Activated T-helper 2 cell treated with anti-CD3 and anti-CD28 coated beads, Interferon-gamma antibody, Interleukin-2, Interleukin-4, amounts not matched to agents 10 μg/mL and 5 μg/mL and 100 μg/mL, durations not matched to agents 14 hours and 24 hours and 36 hours (primary cell): ENCODE measurements around the gene RGS7. TPM values are rescaled to one million over a fixed set of nuclear protein-coding genes. Genes with fewer than 3 reads are reported as not detected.
"Not testable (repeated sequence)": the region's sequence is repeated elsewhere in the genome, so short reads cannot be mapped to it uniquely, and the experiment has no call there.

Experiments
- DNase-seq: peaks from one replicate; pipeline ENCODE4 v3.0.0; 2021; ENCODE audit warnings: low spot score
- H3K27ac Mint-ChIP-seq: one replicate; pipeline ENCODE4 v1.8.0; 2021; ENCODE audit warnings: mixed read lengths
- H3K27me3 Mint-ChIP-seq: one replicate; pipeline ENCODE4 v1.8.0; 2021; ENCODE audit warnings: low read depth, mixed read lengths
- H3K36me3 Mint-ChIP-seq: one replicate; pipeline ENCODE4 v1.8.0; 2021; ENCODE audit warnings: low read depth, mixed read lengths
- H3K4me1 Mint-ChIP-seq: one replicate; pipeline ENCODE4 v1.8.0; 2021; ENCODE audit warnings: low read depth, mixed read lengths
- H3K4me3 Mint-ChIP-seq: one replicate; pipeline ENCODE4 v1.8.0; 2021; ENCODE audit warnings: low read depth, mild to moderate bottlenecking, moderate library complexity, mixed read lengths
- H3K9me3 Mint-ChIP-seq: one replicate; pipeline ENCODE4 v1.8.0; 2021; ENCODE audit warnings: mixed read lengths
- intact Hi-C: fragments of 100-400 bp; cut with micrococcal nuclease; formaldehyde crosslinking; loops from one replicate; pipeline ENCODE4 v1.15.1; 2023
- total RNA-seq: library from RNA; stranded (reverse); gene quantifications from 2 replicates; pipeline ENCODE4 v1.2.3, GENCODE V29; 2022

RGS7 gene
- total RNA-seq, 1 donor from 2014 or later, result not detected

DNA sequence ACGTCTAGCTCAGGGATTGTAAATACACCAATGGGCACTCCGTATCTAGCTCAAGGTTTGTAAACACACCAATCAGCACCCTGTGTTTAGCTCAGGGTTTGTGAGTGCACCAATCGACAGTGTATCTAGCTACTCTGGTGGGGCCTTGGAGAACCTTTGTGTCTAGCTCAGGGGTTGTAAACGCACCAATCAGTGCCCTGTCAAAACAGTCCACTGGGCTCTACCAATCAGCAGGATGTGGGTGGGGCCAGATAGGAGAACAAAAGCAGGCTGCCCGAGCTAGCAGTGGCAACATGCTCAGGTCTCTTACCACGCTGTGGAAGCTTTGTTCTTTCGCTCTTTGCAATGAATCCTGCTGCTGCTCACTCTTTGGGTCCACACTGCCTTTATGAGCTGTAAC is 593.9 kb downstream of the RGS7 start:
- H3K27me3 Mint-ChIP-seq, DNase-seq, H3K4me3 Mint-ChIP-seq, H3K4me1 Mint-ChIP-seq, H3K27ac Mint-ChIP-seq, H3K9me3 Mint-ChIP-seq, H3K36me3 Mint-ChIP-seq, intact Hi-C loops: not testable (repeated sequence)

- intact Hi-C loops, H3K9me3 Mint-ChIP-seq, DNase-seq, H3K27me3 Mint-ChIP-seq, H3K4me3 Mint-ChIP-seq, H3K36me3 Mint-ChIP-seq, H3K27ac Mint-ChIP-seq, H3K4me1 Mint-ChIP-seq: not testable (repeated sequence)
Observed at GRCh38 chr1:240762471-240762987, 594.5 kb downstream of the RGS7 start.

GRCh38 chr1:240758777-240759176 is 598.2 kb downstream of the RGS7 start:
- H3K4me1 Mint-ChIP-seq, H3K27me3 Mint-ChIP-seq, H3K9me3 Mint-ChIP-seq, H3K36me3 Mint-ChIP-seq, intact Hi-C loops, H3K4me3 Mint-ChIP-seq, DNase-seq, H3K27ac Mint-ChIP-seq: not testable (repeated sequence)

- no peak overlapping the region for H3K27ac Mint-ChIP-seq
- intact Hi-C loops, result no loop called here
- no peak overlapping the region for H3K4me3 Mint-ChIP-seq
- H3K4me1 Mint-ChIP-seq, result no peaks in the 10 kb centered on the region
- H3K9me3 Mint-ChIP-seq, result no peaks in the 10 kb centered on the region
- no peaks in the 10 kb centered on the region for H3K36me3 Mint-ChIP-seq
- H3K27me3 Mint-ChIP-seq, result no peaks in the 10 kb centered on the region
- DNase-seq, result no peak
Observed at GRCh38 chr1:240758296-240758695, 598.7 kb downstream of the RGS7 start.

GRCh38 chr1:240747907-240748306 is 609.1 kb downstream of the RGS7 start:
- Mint-ChIP-seq H3K4me1 (no peaks in the 10 kb centered on the region), H3K36me3 (no peaks in the 10 kb centered on the region), H3K4me3 (no peak overlapping the region), H3K27ac (no peak overlapping the region), H3K27me3 (no peaks in the 10 kb centered on the region), H3K9me3 (no peaks in the 10 kb centered on the region)
- no peak for DNase-seq
- intact Hi-C loops, result no loop called here

DNA sequence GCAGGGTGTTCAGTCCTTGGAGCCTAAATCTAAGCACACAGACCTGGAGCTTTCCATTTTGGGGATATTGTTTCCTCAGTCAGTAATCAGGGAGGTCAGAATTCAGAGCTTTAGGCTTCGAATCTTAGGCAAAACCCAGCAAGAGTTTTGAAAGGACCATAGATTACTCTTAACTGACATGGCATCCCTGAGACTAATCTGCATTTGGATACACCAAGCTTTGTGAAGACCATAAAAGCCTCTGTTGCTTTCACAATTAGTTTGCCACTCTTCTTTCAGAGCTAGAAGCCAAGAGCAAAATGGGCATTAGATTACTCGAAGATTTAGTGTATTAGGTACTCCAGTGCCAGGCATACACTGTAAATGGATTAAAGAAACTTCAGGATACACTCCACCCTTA is 613.3 kb downstream of the RGS7 start:
- DNase-seq, result no peak
- no peaks in the 10 kb centered on the region for H3K27me3 Mint-ChIP-seq
- H3K36me3 Mint-ChIP-seq, result no peaks in the 10 kb centered on the region
- no peaks in the 10 kb centered on the region for H3K4me1 Mint-ChIP-seq
- intact Hi-C loops, result no loop called here
- H3K4me3 Mint-ChIP-seq, result no peak overlapping the region
- no peak overlapping the region for H3K27ac Mint-ChIP-seq
- H3K9me3 Mint-ChIP-seq, result no peaks in the 10 kb centered on the region

DNA sequence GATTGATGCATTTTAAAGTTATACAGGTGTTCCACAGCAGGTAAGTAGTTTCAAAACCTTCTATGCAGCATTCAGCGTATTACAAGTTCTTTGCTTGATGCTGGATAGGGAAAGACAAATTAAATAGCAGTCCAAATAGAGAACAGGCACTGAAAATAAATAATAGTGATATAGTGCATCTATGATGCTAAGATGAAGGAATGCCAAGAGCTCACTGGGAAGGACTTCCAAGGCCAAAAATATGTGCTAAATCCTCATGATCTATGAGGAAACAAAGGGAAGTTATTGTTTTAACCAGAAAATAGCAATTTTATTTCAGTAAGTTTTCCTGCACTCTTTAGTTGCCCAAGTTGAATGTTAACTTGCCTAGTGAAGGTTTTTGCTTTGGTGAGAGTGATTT is 617.3 kb downstream of the RGS7 start:
- no peaks in the 10 kb centered on the region for H3K27me3 Mint-ChIP-seq
- no peak overlapping the region for H3K27ac Mint-ChIP-seq
- intact Hi-C loops, result loop anchor here (10.0 kb wide), 1 partner anchor 745 kb away; no protein-coding TSS in a partner anchor
- no peaks in the 10 kb centered on the region for H3K4me1 Mint-ChIP-seq
- no peak for DNase-seq
- H3K9me3 Mint-ChIP-seq, result no peaks in the 10 kb centered on the region
- no peaks in the 10 kb centered on the region for H3K36me3 Mint-ChIP-seq
- no peak overlapping the region for H3K4me3 Mint-ChIP-seq

GRCh38 chr1:240739139-240739538 is 617.9 kb downstream of the RGS7 start:
- Mint-ChIP-seq H3K4me3 (no peak overlapping the region), H3K27ac (no peak overlapping the region), H3K27me3 (no peaks in the 10 kb centered on the region), H3K36me3 (no peaks in the 10 kb centered on the region), H3K9me3 (no peaks in the 10 kb centered on the region), H3K4me1 (no peaks in the 10 kb centered on the region)
- intact Hi-C loops, result loop anchor here (10.0 kb wide), 1 partner anchor 746 kb away; no protein-coding TSS in a partner anchor
- DNase-seq, result no peak

DNA sequence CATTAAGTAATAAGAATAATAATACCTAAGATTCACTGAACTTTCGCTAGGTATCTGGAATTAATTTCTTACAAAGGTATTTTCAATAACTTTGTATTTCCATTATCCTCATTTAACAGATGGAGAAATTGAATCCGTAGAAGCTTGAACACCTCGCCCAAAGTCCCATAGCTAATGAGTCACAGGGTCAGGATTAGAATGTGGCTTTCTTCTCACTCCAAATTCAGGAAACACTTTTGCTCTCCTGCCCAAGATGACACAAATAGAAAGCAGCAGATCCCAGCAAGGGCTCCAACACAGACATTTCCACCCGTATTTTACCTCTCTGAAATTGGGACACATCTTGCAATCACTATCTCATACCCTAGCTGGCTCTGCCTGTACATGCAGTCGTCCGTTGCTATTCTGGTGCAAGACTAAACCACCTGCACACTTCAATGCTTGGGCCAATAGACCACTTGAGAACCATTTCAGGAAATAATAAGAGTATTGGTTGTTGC is 619.2 kb downstream of the RGS7 start:
- Mint-ChIP-seq H3K27ac (no peak overlapping the region), H3K27me3 (no peaks in the 10 kb centered on the region), H3K9me3 (no peaks in the 10 kb centered on the region), H3K36me3 (no peaks in the 10 kb centered on the region), H3K4me3 (no peak overlapping the region), H3K4me1 (no peaks in the 10 kb centered on the region)
- no peak for DNase-seq
- intact Hi-C loops, result loop anchor here (10.0 kb wide), 1 partner anchor 747 kb away; no protein-coding TSS in a partner anchor

- Mint-ChIP-seq H3K4me1 (no peaks in the 10 kb centered on the region), H3K9me3 (no peaks in the 10 kb centered on the region), H3K27me3 (no peaks in the 10 kb centered on the region), H3K36me3 (no peaks in the 10 kb centered on the region), H3K27ac (no peak overlapping the region), H3K4me3 (no peak overlapping the region)
- intact Hi-C loops, result loop anchor here (10.0 kb wide), 1 partner anchor 748 kb away; no protein-coding TSS in a partner anchor
- no peak for DNase-seq
Observed at GRCh38 chr1:240737298-240737697, 619.7 kb downstream of the RGS7 start.

- H3K4me1 Mint-ChIP-seq, H3K4me3 Mint-ChIP-seq, DNase-seq, H3K36me3 Mint-ChIP-seq, H3K27me3 Mint-ChIP-seq, H3K9me3 Mint-ChIP-seq, H3K27ac Mint-ChIP-seq: not testable (repeated sequence)
- intact Hi-C loops, result loop anchor here (10.0 kb wide), 1 partner anchor 750 kb away; no protein-coding TSS in a partner anchor
Observed at GRCh38 chr1:240734705-240735104, 622.3 kb downstream of the RGS7 start.

GRCh38 chr1:240734001-240734400 is 623.0 kb downstream of the RGS7 start:
- DNase-seq, result no peak
- Mint-ChIP-seq H3K4me1 (no peaks in the 10 kb centered on the region), H3K27ac (no peak overlapping the region), H3K36me3 (no peaks in the 10 kb centered on the region), H3K27me3 (no peaks in the 10 kb centered on the region), H3K4me3 (no peak overlapping the region), H3K9me3 (no peaks in the 10 kb centered on the region)
- intact Hi-C loops, result loop anchor here (10.0 kb wide), 1 partner anchor 751 kb away; no protein-coding TSS in a partner anchor

DNA sequence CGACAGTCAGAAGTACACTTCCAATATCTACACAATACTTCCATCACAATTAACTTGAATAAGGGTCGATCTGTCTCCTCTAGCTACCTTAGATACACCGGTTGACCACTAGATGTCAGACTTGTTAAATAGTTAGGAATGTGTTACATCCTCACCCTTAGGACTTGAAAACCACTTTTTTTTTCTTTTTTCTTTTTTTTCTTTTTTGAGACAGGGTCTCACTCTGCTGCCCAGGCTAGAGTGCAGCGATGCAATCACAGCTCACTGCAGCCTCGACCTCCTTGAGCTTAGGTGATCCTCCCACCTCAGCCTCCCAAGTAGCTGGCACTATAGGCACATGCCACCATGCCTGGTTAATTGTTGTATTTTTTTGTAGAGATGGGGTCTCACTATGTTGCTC is 624.6 kb downstream of the RGS7 start:
- DNase-seq, result no peak
- Mint-ChIP-seq H3K4me1 (no peaks in the 10 kb centered on the region), H3K4me3 (no peak overlapping the region), H3K27ac (no peak overlapping the region), H3K36me3 (no peaks in the 10 kb centered on the region), H3K9me3 (no peaks in the 10 kb centered on the region), H3K27me3 (no peaks in the 10 kb centered on the region)
- intact Hi-C loops, result loop anchor here (10.0 kb wide), 1 partner anchor 752 kb away; no protein-coding TSS in a partner anchor
